Activated T-helper 17 cell treated with anti-CD3 and anti-CD28 coated beads, Interleukin-2, amount 50 U/mL, for 72 hours (primary cell): ENCODE measurements around the gene CIB2. TPM values are rescaled to one million over a fixed set of nuclear protein-coding genes. Genes with fewer than 3 reads are reported as not detected.

Experiments used
- ATAC-seq: fragments of 150-1000 bp; cut with Tn5 transposase; replicated peaks from 2 replicates; pipeline ENCODE4 v1.10.0; 2021; ENCODE audit warnings: mild to moderate bottlenecking, moderate library complexity
- H3K27ac Mint-ChIP-seq: one replicate; pipeline ENCODE4 v1.8.0; 2022; ENCODE audit warnings: mixed read lengths
- H3K27me3 Mint-ChIP-seq: one replicate; pipeline ENCODE4 v1.8.0; 2022; ENCODE audit warnings: mixed read lengths
- H3K36me3 Mint-ChIP-seq: one replicate; pipeline ENCODE4 v1.8.0; 2022; ENCODE audit warnings: low read depth, mild to moderate bottlenecking, mixed read lengths
- H3K4me1 Mint-ChIP-seq: one replicate; pipeline ENCODE4 v1.8.0; 2022; ENCODE audit warnings: mixed read lengths
- H3K4me3 Mint-ChIP-seq: one replicate; pipeline ENCODE4 v1.8.0; 2022; ENCODE audit warnings: mild to moderate bottlenecking, mixed read lengths
- H3K9me3 Mint-ChIP-seq: one replicate; pipeline ENCODE4 v1.8.0; 2022; ENCODE audit warnings: mixed read lengths
- total RNA-seq, 2 donors: library from RNA; stranded (reverse); gene quantifications; one replicate each; pipeline ENCODE4 v1.2.3, GENCODE V29; 2022

The CIB2 gene
- total RNA-seq, 2 donors from 2014 or later, result 0.65 to 1.7 TPM

DNA sequence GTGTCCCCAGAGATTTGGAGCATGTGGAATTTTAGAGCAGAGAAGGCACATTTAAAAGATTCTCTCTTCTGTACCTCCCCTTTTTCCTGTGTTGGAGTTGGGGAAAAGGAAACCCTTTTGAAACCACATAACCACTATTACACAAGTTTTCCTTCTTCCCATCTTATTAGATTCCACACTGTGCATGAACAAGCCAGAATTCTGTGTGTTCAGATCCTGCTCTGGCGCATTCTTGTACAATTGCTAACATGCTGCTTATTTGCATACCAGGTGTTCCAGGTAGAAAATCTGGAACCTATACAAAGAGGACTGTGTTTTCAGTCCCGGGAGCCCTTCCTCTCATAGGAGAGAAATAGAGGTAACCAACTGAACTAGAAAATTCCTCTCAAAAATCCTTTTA is 2.6 kb upstream of the CIB2 start:
- no peaks in the 10 kb centered on the region for H3K36me3 Mint-ChIP-seq
- H3K9me3 Mint-ChIP-seq, result no peaks in the 10 kb centered on the region
- no peak overlapping the region for H3K27ac Mint-ChIP-seq
- no peak overlapping the region for H3K4me3 Mint-ChIP-seq
- no peak for ATAC-seq
- H3K27me3 Mint-ChIP-seq, result no peaks in the 10 kb centered on the region
- peaks cover 4% of the 10 kb centered on the region for H3K4me1 Mint-ChIP-seq

DNA sequence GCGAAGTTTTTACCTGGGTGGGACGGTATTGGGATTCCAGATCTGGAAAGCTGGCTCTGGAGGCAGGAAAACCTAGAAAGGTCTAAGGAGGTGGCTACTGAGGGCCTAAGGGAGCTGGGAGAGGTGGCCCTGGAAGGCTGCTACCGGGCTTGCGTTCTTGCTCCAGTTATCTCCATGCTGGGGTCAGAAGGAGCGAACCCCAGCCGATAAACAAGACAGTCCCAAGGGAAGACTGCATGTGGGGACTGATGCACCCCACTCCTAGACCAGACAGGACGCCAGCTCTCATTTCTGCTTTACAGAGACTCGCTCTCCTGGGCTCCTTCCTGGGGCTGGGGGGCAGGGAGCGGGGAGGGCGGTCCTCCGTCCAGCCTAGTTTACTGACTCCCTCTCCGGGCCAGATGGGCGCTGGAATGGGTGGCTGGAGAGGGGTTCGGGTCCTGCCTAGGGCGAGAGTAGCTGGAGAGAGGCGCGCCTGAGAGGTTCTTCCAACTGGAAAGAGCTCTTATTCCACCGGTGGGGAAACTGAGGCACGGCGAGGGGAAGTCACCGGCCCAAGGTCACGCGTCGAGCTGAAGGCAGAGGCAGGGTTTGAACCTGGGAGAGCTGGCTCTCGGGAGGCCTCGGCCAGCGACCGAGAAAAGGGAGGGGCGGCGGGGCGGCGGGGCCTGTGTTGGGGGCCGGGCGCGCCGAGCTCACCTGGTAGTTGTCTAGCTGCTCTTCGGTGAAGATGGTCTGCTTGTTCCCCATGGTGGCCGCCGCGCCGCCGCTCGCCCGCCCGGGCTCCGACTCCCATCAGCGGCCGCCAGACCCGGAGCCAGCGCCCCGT is 565 bp downstream of the CIB2 start:
- no peaks in the 10 kb centered on the region for H3K36me3 Mint-ChIP-seq
- H3K9me3 Mint-ChIP-seq, result no peaks in the 10 kb centered on the region
- H3K27me3 Mint-ChIP-seq, result no peaks in the 10 kb centered on the region
- H3K4me1 Mint-ChIP-seq, result peaks cover 4% of the 10 kb centered on the region
- peak overlapping the region; percentile 75 for H3K4me3 Mint-ChIP-seq
- ATAC-seq, result peak; percentile 31
- peak overlapping the region; percentile 20 for H3K27ac Mint-ChIP-seq

DNA sequence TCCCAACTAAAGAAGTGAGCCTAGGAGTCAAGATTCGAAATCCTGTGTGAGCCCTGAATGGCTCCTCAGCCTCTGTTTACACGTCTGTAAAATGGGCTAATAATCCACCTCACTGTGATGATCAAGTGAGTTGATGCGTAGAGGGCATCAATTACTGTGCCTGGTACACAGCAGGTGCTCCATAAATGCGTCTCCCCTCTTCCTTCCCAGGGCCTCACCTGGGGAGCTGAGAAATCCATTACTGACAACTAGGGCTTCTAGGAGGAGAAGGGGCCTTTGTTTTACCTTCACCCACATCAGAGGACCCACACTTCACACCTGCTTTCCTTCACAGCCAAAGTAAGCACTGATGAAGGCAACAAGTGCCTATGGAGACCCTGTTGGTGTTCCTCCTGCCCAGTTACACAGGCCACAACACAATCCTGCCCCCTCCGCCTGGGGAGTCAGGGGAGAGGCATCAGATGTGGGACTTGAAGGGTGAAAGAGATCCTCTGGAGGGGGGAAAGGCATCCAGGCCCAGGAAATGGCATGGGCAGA is 1.4 kb downstream of the CIB2 start:
- Mint-ChIP-seq H3K36me3 (no peaks in the 10 kb centered on the region), H3K4me1 (peaks cover 4% of the 10 kb centered on the region), H3K27me3 (no peaks in the 10 kb centered on the region), H3K4me3 (peak overlapping the region; percentile 75), H3K9me3 (no peaks in the 10 kb centered on the region), H3K27ac (peak overlapping the region; percentile 20)
- no peak for ATAC-seq

DNA sequence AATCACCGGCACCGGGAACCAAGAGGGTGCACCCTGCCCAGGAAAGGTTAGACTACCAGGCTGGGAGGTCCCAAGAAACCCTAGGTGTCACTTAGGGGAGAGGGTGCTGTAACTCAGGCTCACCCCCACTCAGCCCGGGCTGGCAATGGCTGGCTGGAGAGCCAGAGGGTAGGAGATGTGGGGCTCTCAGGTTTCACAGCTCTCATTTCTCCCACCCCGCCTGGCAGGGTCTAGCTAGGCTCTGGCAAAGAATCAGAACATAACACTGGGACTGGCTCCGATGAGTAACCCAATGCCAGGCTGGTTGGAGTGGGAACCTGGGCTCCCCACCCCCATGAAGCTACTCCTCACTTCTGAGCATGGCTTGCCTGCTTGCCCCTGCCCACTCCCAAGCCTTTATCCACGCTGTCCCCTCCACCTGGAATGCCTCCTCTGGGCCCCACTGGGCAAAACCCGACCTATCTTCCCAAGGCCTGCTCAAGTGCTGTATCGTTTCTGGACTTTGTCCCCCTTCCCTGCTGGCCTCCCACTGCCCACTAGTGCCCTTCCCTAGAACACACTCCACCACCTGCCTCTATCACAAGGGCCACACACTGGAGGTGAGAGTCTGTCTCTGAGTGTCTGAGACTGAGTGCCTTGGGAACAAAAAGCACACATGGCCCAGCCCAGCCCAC is 2.0 kb downstream of the CIB2 start:
- H3K27ac Mint-ChIP-seq, result peak overlapping the region; percentile 20
- H3K4me3 Mint-ChIP-seq, result no peak overlapping the region
- no peaks in the 10 kb centered on the region for H3K9me3 Mint-ChIP-seq
- H3K36me3 Mint-ChIP-seq, result no peaks in the 10 kb centered on the region
- H3K4me1 Mint-ChIP-seq, result peaks cover 4% of the 10 kb centered on the region
- ATAC-seq, result no peak
- H3K27me3 Mint-ChIP-seq, result no peaks in the 10 kb centered on the region

- H3K4me1 Mint-ChIP-seq, result peaks cover 4% of the 10 kb centered on the region
- H3K9me3 Mint-ChIP-seq, result no peaks in the 10 kb centered on the region
- H3K27ac Mint-ChIP-seq, result peak overlapping the region; percentile 51
- H3K27me3 Mint-ChIP-seq, result no peaks in the 10 kb centered on the region
- no peak overlapping the region for H3K4me3 Mint-ChIP-seq
- no peaks in the 10 kb centered on the region for H3K36me3 Mint-ChIP-seq
- no peak for ATAC-seq
Observed at GRCh38 chr15:78127882-78128281, 3.4 kb downstream of the CIB2 start.

GRCh38 chr15:78125267-78125666 is 6.0 kb downstream of the CIB2 start:
- no peaks in the 10 kb centered on the region for H3K27me3 Mint-ChIP-seq
- H3K9me3 Mint-ChIP-seq, result no peaks in the 10 kb centered on the region
- H3K36me3 Mint-ChIP-seq, result no peaks in the 10 kb centered on the region
- H3K4me3 Mint-ChIP-seq, result no peak overlapping the region
- H3K4me1 Mint-ChIP-seq, result no peaks in the 10 kb centered on the region
- no peak for ATAC-seq
- H3K27ac Mint-ChIP-seq, result no peak overlapping the region

GRCh38 chr15:78120523-78120922 is 10.7 kb downstream of the CIB2 start:
- Mint-ChIP-seq H3K4me1 (no peaks in the 10 kb centered on the region), H3K9me3 (no peaks in the 10 kb centered on the region), H3K27ac (no peak overlapping the region), H3K27me3 (no peaks in the 10 kb centered on the region), H3K36me3 (no peaks in the 10 kb centered on the region), H3K4me3 (no peak overlapping the region)
- no peak for ATAC-seq

GRCh38 chr15:78112551-78112950 is 18.7 kb downstream of the CIB2 start:
- no peaks in the 10 kb centered on the region for H3K36me3 Mint-ChIP-seq
- no peak overlapping the region for H3K27ac Mint-ChIP-seq
- H3K4me3 Mint-ChIP-seq, result no peak overlapping the region
- ATAC-seq, result no peak
- H3K4me1 Mint-ChIP-seq, result no peaks in the 10 kb centered on the region
- H3K9me3 Mint-ChIP-seq, result no peaks in the 10 kb centered on the region
- no peaks in the 10 kb centered on the region for H3K27me3 Mint-ChIP-seq

- ATAC-seq, result no peak
- no peaks in the 10 kb centered on the region for H3K9me3 Mint-ChIP-seq
- H3K27ac Mint-ChIP-seq, result no peak overlapping the region
- H3K4me3 Mint-ChIP-seq, result no peak overlapping the region
- no peaks in the 10 kb centered on the region for H3K4me1 Mint-ChIP-seq
- no peaks in the 10 kb centered on the region for H3K27me3 Mint-ChIP-seq
- H3K36me3 Mint-ChIP-seq, result no peaks in the 10 kb centered on the region
Observed at GRCh38 chr15:78111788-78112187, 19.5 kb downstream of the CIB2 start.

- Mint-ChIP-seq H3K9me3 (no peaks in the 10 kb centered on the region), H3K36me3 (no peaks in the 10 kb centered on the region), H3K27me3 (no peaks in the 10 kb centered on the region), H3K4me1 (peaks cover 6% of the 10 kb centered on the region), H3K4me3 (no peak overlapping the region), H3K27ac (no peak overlapping the region)
- ATAC-seq, result no peak
Observed at GRCh38 chr15:78110916-78111475, 20.2 kb downstream of the CIB2 start.

DNA sequence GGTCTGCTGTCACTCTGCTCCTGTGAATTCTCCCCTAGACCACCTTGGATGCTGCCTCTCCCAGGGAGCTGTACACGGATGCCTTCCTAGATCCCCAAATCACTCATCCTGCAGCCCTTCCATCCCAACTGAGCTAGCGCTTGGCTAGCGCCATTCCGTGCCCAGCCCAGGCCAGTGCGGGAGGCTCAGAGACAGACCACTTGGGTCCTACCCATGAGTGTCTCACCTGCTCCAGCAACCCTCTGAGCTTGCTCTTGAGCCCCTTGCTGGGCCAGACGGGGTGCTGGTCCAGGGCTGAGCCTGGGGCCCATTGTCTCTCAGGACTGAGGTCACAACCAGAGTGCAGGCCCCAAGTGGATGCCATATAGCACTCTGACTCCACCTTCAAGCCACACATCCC is 21.1 kb downstream of the CIB2 start:
- Mint-ChIP-seq H3K4me1 (peaks cover 15% of the 10 kb centered on the region), H3K9me3 (no peaks in the 10 kb centered on the region), H3K27ac (no peak overlapping the region), H3K27me3 (no peaks in the 10 kb centered on the region), H3K36me3 (no peaks in the 10 kb centered on the region), H3K4me3 (no peak overlapping the region)
- no peak for ATAC-seq

GRCh38 chr15:78109156-78109555 is 22.1 kb downstream of the CIB2 start:
- Mint-ChIP-seq H3K4me3 (no peak overlapping the region), H3K36me3 (no peaks in the 10 kb centered on the region), H3K27me3 (no peaks in the 10 kb centered on the region), H3K9me3 (no peaks in the 10 kb centered on the region), H3K4me1 (peaks cover 23% of the 10 kb centered on the region), H3K27ac (peak overlapping the region; percentile 58)
- ATAC-seq, result no peak

DNA sequence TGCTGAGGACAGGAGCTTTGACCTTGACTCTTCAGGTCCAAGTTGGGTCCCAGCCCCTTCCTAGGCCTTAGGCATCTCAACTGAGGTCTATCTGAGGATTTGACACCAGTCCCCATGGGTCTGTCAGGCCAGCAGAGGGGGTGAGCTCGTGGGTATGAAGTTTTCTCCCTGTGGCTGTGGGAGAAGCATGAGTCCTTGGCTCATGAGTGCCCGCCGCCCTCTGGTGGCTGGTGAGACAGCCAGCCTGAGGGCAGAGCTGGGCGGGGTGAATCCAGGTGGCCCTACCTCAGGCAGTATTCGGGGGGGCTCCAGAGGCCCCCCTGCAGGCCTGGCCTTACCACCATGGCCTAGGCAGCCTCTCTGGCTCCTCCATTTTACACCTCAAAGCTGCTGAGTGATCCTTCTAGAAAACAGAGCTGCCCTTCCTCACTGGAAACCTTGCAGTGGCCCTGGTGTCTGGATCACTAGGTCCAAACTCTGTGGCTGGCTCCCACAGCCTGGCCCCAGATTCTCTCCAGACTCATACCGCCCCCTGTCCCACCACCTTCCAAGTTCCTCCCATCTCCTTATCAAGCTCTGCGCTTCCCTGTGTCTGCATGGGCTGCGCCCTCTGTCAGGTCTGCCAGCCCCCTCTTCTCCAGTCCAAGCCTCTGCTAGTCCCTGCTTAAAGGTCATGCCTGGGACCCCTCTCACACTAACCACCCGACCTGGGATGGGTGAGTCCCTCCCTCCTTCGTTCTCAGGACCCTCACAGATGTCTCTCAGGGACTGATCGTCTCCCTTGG is 22.8 kb downstream of the CIB2 start:
- Mint-ChIP-seq H3K27me3 (no peaks in the 10 kb centered on the region), H3K9me3 (no peaks in the 10 kb centered on the region), H3K4me3 (no peak overlapping the region), H3K4me1 (peaks cover 26% of the 10 kb centered on the region), H3K36me3 (no peaks in the 10 kb centered on the region), H3K27ac (peak overlapping the region; percentile 58)
- ATAC-seq, result peak; percentile 71

GRCh38 chr15:78107471-78107870 is 23.8 kb downstream of the CIB2 start:
- Mint-ChIP-seq H3K27me3 (no peaks in the 10 kb centered on the region), H3K4me1 (peaks cover 31% of the 10 kb centered on the region), H3K4me3 (no peak overlapping the region), H3K27ac (no peak overlapping the region), H3K36me3 (no peaks in the 10 kb centered on the region), H3K9me3 (no peaks in the 10 kb centered on the region)
- no peak for ATAC-seq
